GM12878 (cell line): Measurements from ENCODE around the gene CRACDL.

Experiments used
- SUZ12 ChIP-seq: fragments of 200-600 bp; sonication (generic); IDR thresholded peaks from one replicate; pipeline ENCODE4 v1.6.1; 2018; ENCODE audit warnings: antibody characterized with exemption, mild to moderate bottlenecking; ENCODE audit not compliant: unreplicated experiment
- TAF1 ChIP-seq: IDR thresholded peaks from 2 replicates; pipeline ENCODE4 v1.6.1; 2011; ENCODE audit warnings: mild to moderate bottlenecking, low read depth, low read length, borderline replicate concordance

GRCh38 chr2:98883780-98884211 is 52.2 kb downstream of the CRACDL start:
- TF ChIP-seq TAF1 (no peak), SUZ12 (no peak)
